Activated naive CD4-positive, alpha-beta T cell (primary cell): ENCODE data around the gene RPRM.
"Not testable (repeated sequence)": the region's sequence is repeated elsewhere in the genome, so short reads cannot be mapped to it uniquely, and the experiment has no call there.

Experiments used
- DNase-seq, 4 experiments: peaks; one replicate each; lab custom pipeline; 2025; lab: John Stamatoyannopoulos, UW

RPRM gene

DNA sequence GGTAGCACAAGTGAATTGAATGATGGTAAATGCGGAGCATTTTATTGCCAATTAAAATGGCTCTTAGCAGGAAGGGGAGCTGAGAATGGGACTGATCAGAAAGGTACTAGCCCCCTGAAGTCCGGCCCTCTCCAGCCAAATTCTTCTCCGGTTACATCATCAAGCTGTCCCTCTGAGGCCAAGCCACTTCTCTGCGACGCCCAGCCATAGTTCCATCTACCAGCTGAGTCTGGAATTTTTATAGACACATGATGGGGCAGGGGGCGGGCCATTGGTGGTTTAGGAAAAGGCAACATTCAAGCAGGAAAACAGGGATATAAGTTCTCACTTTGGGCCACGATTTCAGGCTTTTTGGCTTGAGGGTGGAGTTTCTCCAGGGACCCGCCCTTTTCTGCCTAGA, 22.7 kb downstream of the RPRM start:
- DNase-seq = no peak

GRCh38 chr2:153455403-153455802, 23.2 kb downstream of the RPRM start:
- no peak for DNase-seq

DNA sequence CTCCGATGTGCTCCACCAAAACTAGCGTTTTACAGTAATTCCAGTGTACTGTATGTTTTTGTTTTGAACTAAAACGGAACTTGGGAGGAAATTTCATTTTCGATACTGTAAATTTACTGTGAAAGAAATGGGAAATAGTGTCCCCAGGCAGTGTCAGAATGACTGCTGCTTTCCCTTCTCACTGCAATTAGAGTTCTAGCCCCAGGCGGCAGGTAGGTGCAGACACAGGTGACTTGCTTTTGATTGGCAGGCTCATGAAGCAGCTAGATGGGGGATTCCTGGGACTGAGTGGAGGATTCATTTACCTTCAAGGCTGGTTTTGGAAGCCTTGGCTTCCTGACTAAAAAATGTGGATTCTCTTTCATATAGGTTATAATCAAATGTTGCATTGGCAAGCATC, 27.0 kb downstream of the RPRM start:
- no peak for DNase-seq

DNA sequence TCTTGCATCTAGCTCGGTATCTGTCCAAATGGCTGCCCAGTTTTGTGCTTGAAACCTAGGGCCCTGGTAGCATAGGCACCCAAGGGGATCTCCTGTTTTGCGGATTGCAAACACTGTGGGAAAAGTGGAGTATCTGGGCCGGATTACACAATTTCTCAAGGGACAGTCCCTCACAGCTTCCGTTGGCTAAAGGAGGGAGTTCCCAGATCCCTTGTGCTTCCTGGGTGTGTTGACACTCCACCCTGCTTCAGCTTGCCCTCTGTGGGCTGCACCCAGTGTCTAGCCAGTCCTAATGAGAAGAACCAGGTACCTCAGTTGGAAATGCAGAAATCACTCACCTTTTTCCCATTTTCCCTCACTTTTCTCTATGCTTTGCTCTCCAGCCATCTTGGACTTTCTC, 35.5 kb downstream of the RPRM start:
- DNase-seq = no peak

DNA sequence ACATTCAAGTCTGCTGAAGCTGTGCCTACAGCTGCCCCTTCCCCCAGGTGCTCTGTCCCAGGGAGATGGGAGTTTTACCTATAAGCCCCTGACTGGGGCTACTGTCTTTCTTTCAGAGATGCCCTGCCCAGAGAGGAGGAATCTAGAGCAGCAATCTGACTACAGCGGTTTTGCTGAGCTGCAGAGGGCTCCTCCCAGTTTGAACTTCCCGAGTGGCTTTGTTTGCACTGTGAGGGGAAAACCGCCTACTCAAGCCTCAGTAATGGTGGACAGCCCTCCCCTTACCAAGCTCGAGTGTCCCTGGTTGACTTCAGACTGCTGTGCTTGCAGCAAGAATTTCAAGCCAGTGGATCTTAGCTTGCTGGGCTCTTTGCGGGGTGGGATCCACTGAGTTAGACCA, 35.9 kb downstream of the RPRM start:
- DNase-seq = not testable (repeated sequence)

- not testable (repeated sequence) for DNase-seq
Observed at GRCh38 chr2:153440090-153440489, 38.5 kb downstream of the RPRM start.

DNA sequence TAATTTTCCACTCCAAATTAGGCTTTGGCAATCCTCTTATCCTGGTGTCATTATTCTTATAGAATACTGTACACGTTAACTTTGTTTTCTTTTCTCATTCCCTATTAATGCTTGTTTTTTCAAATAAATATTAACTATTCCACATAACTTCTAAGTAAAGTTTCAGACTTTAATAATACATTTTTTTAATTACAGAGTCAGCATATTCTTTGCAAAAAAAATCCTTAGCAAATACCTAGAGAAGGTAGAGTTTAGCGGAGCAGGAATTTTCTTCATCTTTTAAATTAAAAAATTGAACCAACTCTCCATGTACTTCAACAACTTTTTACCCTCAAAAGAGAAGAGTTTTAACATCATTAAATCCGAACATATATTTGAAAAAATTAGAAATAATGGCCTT, 45.2 kb downstream of the RPRM start:
- no peak for DNase-seq

- no peak for DNase-seq
Observed at GRCh38 chr2:153432381-153432780, 46.2 kb downstream of the RPRM start.

DNA sequence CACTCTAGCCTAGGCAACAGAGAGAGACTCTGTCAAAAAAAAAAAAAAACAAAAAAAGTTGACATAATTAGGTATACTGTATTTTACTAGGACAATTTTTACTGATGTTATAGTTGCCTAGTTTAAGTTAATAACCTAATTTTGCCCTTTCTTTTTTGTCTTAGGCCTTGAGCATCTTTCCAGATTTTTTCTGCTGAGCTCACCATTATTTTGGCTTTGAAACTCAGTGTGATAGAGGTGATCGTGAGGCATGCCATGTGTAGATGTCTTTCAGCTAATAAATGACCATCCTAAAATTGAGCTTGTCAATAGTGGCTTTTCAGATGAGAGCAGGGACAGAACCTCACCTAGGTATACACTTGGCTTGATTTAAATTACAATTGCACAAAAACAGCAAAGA, 47.4 kb downstream of the RPRM start:
- no peak for DNase-seq
